ENCODE results near the gene MYO16.
A peak's percentile ranks its signal among the peaks of the same experiment; 100 is the strongest.
"Not testable (repeated sequence)": the region's sequence is repeated elsewhere in the genome, so short reads cannot be mapped to it uniquely, and the experiment has no call there.

Gene MYO16

DNA sequence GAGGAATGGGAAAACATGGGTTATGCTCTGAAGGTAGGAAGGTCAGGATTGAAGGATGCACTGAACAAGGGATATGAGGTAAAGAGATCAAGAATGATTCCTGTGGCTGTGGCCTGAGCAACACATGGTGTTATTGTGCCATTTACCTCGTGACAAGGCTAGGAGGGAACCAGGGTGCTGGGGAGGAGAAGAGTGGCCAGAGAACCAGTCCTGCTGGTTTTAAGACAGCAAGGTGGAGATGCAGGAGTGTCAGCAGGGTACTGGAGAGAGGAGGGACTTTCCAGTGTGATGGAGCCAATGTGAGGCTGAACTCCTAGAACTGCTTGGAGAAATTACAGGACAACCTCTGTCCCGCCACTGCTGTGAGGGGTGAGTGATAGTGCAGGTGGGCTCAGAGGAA lies 282.4 kb downstream of the MYO16 start:
- no peak for DNase-seq

GRCh38 chr13:108913731-108914130 lies 284.3 kb downstream of the MYO16 start:
- DNase-seq, result not testable (repeated sequence)

DNA sequence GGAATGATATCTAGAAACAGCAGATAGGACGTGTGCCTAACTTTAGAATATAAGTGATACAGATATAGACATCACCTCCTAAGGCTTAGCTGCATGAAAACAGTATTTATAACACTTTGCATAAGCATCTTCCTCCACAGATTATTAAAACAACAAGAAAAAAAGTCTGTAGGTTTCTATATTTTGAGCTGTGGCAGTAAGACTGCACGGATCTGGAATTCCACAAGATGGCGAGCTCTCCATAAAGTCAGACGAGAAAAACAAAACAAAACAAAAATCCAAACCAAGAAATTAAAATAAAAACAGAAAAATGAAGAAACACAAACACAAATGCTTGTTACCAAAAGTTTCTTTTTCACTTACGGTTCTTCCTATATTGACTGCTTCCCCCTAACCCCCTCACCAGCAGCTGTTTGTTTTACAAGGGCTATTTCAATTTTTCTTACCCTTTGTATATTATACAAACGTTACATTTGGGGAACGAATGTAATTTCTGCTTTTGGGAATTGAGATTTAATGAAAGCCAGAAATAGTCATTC lies 285.8 kb downstream of the MYO16 start:
- DNase-seq, result no peak

DNA sequence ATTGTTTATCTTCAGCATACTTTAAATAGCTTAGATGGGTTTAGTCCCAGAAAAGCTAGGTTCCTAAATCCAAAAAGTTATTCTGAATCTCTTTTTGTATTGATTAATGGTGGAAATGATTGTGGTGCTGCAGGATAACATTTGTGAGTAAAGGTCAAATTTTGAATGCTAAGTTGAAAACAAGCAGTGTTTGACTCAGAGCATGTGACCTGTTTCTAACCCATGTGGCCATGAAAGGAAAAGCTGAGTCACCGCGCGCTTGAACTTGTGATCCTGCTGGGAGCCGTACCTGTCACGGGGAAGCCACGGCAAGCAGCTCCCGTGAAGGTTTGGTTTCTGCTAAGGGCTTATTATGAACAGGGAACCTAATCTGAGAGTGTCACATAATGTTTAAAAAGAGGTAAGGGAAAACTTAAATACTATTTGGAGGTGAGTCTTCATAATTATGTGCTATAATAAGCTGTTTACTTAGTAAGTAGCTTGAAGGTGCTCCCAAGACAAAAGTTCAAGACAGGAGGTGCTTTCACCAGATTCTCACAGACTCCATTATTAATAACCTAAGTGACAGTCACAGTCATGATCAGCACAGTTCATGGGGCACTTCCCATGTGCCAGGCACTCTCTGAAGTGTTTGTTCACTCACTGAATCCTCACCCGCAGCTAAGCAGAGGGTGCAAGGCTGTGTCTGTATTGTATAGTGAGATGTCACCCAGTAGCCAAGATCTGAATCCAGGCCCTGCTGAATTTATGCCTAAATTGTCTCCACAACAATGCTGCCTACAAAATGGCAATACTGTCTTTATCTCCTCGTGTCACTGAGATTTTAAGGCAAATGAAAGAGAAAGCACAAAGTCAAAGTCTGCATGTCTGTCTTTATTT lies 286.5 kb downstream of the MYO16 start:
- peak; percentile 90 for DNase-seq

DNA sequence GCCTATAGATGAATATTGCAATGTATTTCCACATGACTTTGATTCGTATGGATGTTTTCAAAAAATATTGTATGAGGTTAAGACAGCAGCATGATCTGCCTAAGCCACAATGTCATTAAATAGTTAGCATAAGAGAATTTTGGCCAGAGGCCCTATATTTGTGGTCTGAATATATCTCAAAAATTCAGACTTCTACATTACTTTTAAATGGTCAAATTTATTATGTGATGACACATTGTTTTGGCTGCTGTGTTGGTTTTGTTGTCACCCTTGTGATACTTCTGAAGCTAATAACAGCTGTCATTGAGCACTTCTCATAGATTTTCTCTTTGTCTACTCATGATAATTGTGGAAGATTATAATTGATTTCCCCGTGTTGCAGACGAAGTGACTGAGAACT lies 288.2 kb downstream of the MYO16 start:
- DNase-seq, result no peak

- no peak for DNase-seq
Measured at GRCh38 chr13:108919036-108919907, 289.9 kb downstream of the MYO16 start.

GRCh38 chr13:108920137-108920536 lies 290.7 kb downstream of the MYO16 start:
- no peak for DNase-seq

DNA sequence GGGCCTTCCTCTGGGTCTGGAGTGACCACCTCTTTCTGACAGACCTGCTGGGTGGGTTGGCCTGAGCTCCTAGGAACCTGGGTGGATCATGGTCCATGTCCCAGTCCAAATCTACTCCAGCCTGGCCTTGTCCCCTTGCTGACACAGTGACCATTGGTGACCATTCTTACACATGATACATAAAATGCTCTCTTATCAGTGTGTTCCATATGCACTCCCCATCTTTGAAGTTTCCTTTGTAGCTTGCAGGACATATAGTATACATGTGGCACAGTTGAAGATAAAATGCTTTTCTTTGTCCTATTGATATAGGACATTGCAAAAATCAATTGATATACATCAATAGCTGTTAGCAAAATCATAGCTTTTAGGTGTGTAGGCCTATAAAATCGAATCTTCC lies 291.8 kb downstream of the MYO16 start:
- no peak for DNase-seq

GRCh38 chr13:108922108-108922507 lies 292.7 kb downstream of the MYO16 start:
- DNase-seq, result no peak

- no peak for DNase-seq
Measured at GRCh38 chr13:108923386-108924047, 294.1 kb downstream of the MYO16 start.

- no peak for DNase-seq
Measured at GRCh38 chr13:108924134-108924533, 294.7 kb downstream of the MYO16 start.

DNA sequence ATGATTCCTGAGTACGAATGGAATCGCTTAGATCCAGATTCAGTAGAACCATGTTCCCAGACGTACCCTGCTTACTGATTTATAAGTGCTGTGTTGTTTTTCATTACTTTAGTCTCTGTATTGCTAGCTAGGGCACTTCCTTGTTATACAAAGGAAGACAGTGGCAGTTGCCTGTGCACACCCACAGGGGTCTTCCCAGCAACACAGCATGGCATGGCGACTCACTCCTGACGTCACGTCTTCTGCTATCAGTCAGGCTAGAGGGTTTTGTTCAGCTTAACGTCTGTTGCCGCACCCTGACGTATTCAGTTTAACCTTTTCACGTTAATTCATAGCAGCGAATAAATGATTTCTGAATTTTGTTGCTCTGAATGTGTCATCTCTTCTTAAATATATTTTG lies 295.1 kb downstream of the MYO16 start:
- DNase-seq, result no peak

- DNase-seq, result no peak
Measured at GRCh38 chr13:108925070-108925469, 295.7 kb downstream of the MYO16 start.

DNA sequence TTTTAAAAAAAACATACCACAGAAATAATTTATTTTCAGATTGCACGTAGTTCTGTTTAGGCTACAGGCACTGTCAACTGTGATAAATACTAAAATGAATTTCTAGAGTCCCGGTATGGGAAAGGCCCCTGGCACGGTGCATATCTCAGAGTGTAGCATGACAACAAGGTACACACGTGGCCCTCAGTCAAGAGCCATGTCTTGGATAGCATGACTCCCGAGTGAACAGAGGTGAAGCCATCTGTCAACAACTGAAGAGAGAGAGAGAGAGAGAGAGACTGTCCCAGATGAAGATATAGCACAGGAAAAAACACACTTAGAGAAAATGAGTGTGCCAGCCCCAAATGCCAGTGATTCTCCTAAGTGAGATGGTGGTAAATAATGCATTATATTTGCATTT lies 297.5 kb downstream of the MYO16 start:
- DNase-seq, result no peak

DNA sequence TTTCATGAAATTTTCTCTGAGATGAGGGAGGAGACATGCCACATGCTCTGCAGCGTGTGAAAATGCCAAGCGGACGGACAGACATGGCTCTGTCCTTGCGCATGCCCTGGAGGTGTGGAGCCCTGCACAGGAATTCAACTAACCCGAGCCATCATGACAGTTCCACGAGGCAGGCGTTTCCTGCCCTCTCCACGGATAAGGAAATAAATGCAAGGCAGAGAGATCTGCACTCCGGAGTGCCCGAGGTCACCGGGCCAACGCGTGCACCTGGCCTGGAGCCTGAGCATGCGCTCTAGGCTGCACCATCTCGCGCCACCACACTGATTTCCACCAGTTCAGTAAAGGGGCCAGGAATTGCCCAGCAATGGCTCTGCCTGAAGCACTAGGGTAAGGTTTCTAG lies 298.2 kb downstream of the MYO16 start:
- no peak for DNase-seq

- DNase-seq, result no peak
Measured at GRCh38 chr13:108929532-108930206, 300.3 kb downstream of the MYO16 start.

GRCh38 chr13:108932196-108932595 lies 302.8 kb downstream of the MYO16 start:
- no peak for DNase-seq

- no peak for DNase-seq
Measured at GRCh38 chr13:108933061-108933460, 303.6 kb downstream of the MYO16 start.

- DNase-seq, result no peak
Measured at GRCh38 chr13:108938155-108938554, 308.7 kb downstream of the MYO16 start.

- DNase-seq, result no peak
Measured at GRCh38 chr13:108940121-108940520, 310.7 kb downstream of the MYO16 start.

GRCh38 chr13:108943842-108944241 lies 314.4 kb downstream of the MYO16 start:
- DNase-seq, result no peak

DNA sequence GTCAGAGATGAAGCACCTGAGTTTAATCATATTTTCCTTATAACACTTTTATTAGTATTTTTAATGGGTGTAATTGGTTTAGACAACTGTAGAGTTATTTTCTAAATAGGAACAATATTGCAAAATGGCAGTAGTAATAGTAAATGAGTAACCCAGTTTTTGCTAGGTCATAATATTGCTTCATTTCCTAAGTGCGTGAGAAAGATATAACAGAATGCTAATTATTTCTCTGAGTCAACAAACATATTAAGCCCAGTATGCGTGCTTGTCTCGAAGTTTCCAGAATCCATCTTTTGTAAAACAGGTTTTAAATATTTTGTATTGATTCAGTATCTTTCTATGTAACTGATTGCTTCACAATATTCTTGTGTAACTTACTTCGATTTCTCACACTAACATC lies 315.3 kb downstream of the MYO16 start:
- no peak for DNase-seq

Measured in activated CD4-positive, alpha-beta T cell treated with anti-CD3 and anti-CD28 coated beads, Interleukin-10, Interleukin-2, amounts not matched to agents 100 ng/mL and 50 ng/mL, durations not matched to agents 16 hours and 8 hours (primary cell).